Measurements from ENCODE around the gene ALDH1A2.
"Not testable (repeated sequence)": the region's sequence is repeated elsewhere in the genome, so short reads cannot be mapped to it uniquely, and the experiment has no call there.

The ALDH1A2 gene

GRCh38 chr15:58002338-58003126 lies 63.0 kb downstream of the ALDH1A2 start:
- no peak for DNase-seq (ENCODE audit: low spot score)
- TF ChIP-seq CTCF (IDR thresholded peaks at IDR 0.05), result no peak
- H3K27ac ChIP-seq, result no peak overlapping the region
- H3K4me3 ChIP-seq, result no peak overlapping the region

GRCh38 chr15:57999699-58000098 lies 65.8 kb downstream of the ALDH1A2 start:
- not testable (repeated sequence) for H3K4me3 ChIP-seq; H3K27ac ChIP-seq; DNase-seq (ENCODE audit: low spot score)

- no peak for DNase-seq (ENCODE audit: low spot score)
- H3K27ac ChIP-seq, result no peak overlapping the region
- no peak for TF ChIP-seq CTCF (IDR thresholded peaks at IDR 0.05)
- H3K4me3 ChIP-seq, result no peak overlapping the region
Observed at GRCh38 chr15:57996561-57996960, 69.0 kb downstream of the ALDH1A2 start.

GRCh38 chr15:57994221-57995049 lies 71.1 kb downstream of the ALDH1A2 start:
- no peak for TF ChIP-seq CTCF (IDR thresholded peaks at IDR 0.05)
- DNase-seq (ENCODE audit: low spot score), result no peak
- H3K4me3 ChIP-seq, result no peak overlapping the region
- H3K27ac ChIP-seq, result no peak overlapping the region

GRCh38 chr15:57993409-57994145 lies 71.9 kb downstream of the ALDH1A2 start:
- no peak for TF ChIP-seq CTCF (IDR thresholded peaks at IDR 0.05)
- no peak overlapping the region for H3K27ac ChIP-seq
- DNase-seq (ENCODE audit: low spot score), result no peak
- no peak overlapping the region for H3K4me3 ChIP-seq

GRCh38 chr15:57992761-57993355 lies 72.7 kb downstream of the ALDH1A2 start:
- H3K4me3 ChIP-seq, result no peak overlapping the region
- DNase-seq (ENCODE audit: low spot score), result no peak
- TF ChIP-seq CTCF (IDR thresholded peaks at IDR 0.05), result no peak
- no peak overlapping the region for H3K27ac ChIP-seq

GRCh38 chr15:57973534-57973933 lies 92.0 kb downstream of the ALDH1A2 start:
- DNase-seq (ENCODE audit: low spot score), result no peak
- no peak overlapping the region for H3K4me3 ChIP-seq
- H3K27ac ChIP-seq, result no peak overlapping the region
- TF ChIP-seq CTCF (IDR thresholded peaks at IDR 0.05), result no peak

Measured in coronary artery (tissue), 2 donors.